ENCODE data around the gene VEPH1. TPM values are rescaled to one million over a fixed set of nuclear protein-coding genes. Genes with fewer than 3 reads are reported as not detected.

The VEPH1 gene
- total and polyA plus RNA-seq, 9 of the 15 experiments (the other 6 are each of a cell fraction or from before 2014, with no cell fraction given): 4.5 to 15.6 (median 5.8) TPM

DNA sequence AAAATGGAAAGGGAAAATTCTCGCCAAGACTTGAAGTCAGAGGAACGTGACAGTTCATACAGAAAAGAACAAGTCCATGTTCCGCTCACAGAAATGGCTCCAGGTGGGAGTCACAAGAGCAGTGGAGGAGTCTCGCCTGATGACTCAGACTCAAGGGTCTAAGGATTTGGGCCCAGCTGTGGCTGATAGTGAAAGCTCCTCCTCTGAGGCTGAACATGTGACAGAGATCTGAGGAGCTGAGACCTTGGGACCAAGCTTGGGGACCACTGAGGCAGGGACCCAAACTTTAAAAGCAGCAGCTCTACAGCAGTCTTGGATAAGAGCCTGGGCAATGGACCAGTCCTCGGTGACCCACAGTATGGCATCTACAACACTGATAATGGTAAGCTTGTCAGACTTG, 9.3 kb upstream of the VEPH1 start (continued):
- TF ChIP-seq ZNF274 (IDR thresholded peaks at IDR 0.05; ENCODE audit: borderline replicate concordance, low read depth, low read length): no peak
- TF ChIP-seq LCOR (CRISPR knock-in tag; IDR thresholded peaks at IDR 0.05): peak; percentile 93
- no peak for TF ChIP-seq NONO (IDR thresholded peaks at IDR 0.05; ENCODE audit: low read depth in 2 of 2, low read length in 1 of 2)
- no peak for TF ChIP-seq SAP30 (IDR thresholded peaks at IDR 0.05; ENCODE audit: borderline replicate concordance, insufficient read depth, low read depth, low read length, poor library complexity, severe bottlenecking)
- no peak for TF ChIP-seq ZFPM2 (CRISPR knock-in tag; IDR thresholded peaks at IDR 0.05)
- no peak for TF ChIP-seq ZBTB49 (CRISPR knock-in tag; IDR thresholded peaks at IDR 0.05; ENCODE audit: borderline replicate concordance)
- TF ChIP-seq BCOR (IDR thresholded peaks at IDR 0.05): no peak
- TF ChIP-seq ZKSCAN8 (CRISPR knock-in tag; IDR thresholded peaks at IDR 0.05): no peak
- TF ChIP-seq RNF2 (IDR thresholded peaks at IDR 0.05): no peak
- no peak for TF ChIP-seq POLR2AphosphoS2 (IDR thresholded peaks at IDR 0.05; ENCODE audit: low read length)
- no peak for TF ChIP-seq UBTF (IDR thresholded peaks at IDR 0.05; ENCODE audit: borderline replicate concordance in 1 of 2, low read depth in 2 of 2, low read length in 2 of 2)
- no peak for TF ChIP-seq KDM1A (IDR thresholded peaks at IDR 0.05)
- TF ChIP-seq AFF1 (IDR thresholded peaks at IDR 0.05; ENCODE audit: low read depth in 1 of 2, partially characterized antibody in 2 of 2): no peak
- TF ChIP-seq ZBTB17 (CRISPR knock-in tag; IDR thresholded peaks at IDR 0.05): 0 out of 2 replicates have a peak, but pooled peaks have one; percentile 26
- peak; percentile 53; the same call in 1 of the 2 replicates for TF ChIP-seq GATA2 (CRISPR knock-in tag; IDR thresholded peaks at IDR 0.05)
- TF ChIP-seq MAFK (IDR thresholded peaks at IDR 0.05; ENCODE audit: low read length): no peak
- no peak for TF ChIP-seq SIN3B (IDR thresholded peaks at IDR 0.05; ENCODE audit: low read depth)
- no peak for TF ChIP-seq BRD9 (IDR thresholded peaks at IDR 0.05; ENCODE audit: low read depth, partially characterized antibody)
- TF ChIP-seq NFRKB (IDR thresholded peaks at IDR 0.05; ENCODE audit: low read depth): no peak
- no peak for TF ChIP-seq PRMT5 (CRISPR knock-in tag; IDR thresholded peaks at IDR 0.05)
- TF ChIP-seq GABPB2 (CRISPR knock-in tag; conservative IDR thresholded peaks at IDR 0.05): no peak
- TF ChIP-seq FOXJ2 (tag; IDR thresholded peaks at IDR 0.05): no peak
